ENCODE measurements around the gene TUSC1.

The TUSC1 gene

DNA sequence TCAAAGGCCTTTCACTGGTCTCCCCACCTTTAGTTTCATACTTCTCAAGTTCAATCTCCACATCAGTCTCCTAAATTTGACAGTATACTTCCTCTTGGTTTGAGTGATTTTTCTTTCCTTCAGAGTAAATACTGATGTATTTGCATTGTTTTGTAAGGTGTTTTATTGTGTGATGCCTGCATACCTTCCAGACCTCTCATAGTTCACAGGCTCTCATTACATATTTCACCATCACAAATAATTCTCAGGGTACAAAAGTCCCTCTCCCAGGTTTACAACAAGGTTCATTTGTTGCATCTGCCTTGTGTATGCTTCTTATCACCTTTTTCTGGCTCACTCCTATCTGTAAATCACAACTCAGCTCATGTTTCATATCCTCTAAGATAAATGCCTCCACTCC is 22.2 kb upstream of the TUSC1 start:
- TF ChIP-seq, protein P1, sequence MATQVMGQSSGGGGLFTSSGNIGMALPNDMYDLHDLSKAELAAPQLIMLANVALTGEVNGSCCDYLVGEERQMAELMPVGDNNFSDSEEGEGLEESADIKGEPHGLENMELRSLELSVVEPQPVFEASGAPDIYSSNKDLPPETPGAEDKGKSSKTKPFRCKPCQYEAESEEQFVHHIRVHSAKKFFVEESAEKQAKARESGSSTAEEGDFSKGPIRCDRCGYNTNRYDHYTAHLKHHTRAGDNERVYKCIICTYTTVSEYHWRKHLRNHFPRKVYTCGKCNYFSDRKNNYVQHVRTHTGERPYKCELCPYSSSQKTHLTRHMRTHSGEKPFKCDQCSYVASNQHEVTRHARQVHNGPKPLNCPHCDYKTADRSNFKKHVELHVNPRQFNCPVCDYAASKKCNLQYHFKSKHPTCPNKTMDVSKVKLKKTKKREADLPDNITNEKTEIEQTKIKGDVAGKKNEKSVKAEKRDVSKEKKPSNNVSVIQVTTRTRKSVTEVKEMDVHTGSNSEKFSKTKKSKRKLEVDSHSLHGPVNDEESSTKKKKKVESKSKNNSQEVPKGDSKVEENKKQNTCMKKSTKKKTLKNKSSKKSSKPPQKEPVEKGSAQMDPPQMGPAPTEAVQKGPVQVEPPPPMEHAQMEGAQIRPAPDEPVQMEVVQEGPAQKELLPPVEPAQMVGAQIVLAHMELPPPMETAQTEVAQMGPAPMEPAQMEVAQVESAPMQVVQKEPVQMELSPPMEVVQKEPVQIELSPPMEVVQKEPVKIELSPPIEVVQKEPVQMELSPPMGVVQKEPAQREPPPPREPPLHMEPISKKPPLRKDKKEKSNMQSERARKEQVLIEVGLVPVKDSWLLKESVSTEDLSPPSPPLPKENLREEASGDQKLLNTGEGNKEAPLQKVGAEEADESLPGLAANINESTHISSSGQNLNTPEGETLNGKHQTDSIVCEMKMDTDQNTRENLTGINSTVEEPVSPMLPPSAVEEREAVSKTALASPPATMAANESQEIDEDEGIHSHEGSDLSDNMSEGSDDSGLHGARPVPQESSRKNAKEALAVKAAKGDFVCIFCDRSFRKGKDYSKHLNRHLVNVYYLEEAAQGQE (IDR thresholded peaks at IDR 0.05; ENCODE audit: insufficient read depth in 1 of 2, low read depth in 2 of 2, low read length in 2 of 2) = no peak
- no peak for TF ChIP-seq TAF1 (IDR thresholded peaks at IDR 0.05; ENCODE audit: borderline replicate concordance, insufficient read depth, low read length)
- TF ChIP-seq FOXP2 (optimal IDR thresholded peaks at IDR 0.05; ENCODE audit: borderline replicate concordance, extremely low read depth, extremely low read length, insufficient read depth) = no peak
- TF ChIP-seq SIN3A (IDR thresholded peaks at IDR 0.05; ENCODE audit: borderline replicate concordance, insufficient read depth, low read length) = no peak
- TF ChIP-seq POLR2AphosphoS5 (IDR thresholded peaks at IDR 0.05; ENCODE audit: low read depth, low read length) = no peak

DNA sequence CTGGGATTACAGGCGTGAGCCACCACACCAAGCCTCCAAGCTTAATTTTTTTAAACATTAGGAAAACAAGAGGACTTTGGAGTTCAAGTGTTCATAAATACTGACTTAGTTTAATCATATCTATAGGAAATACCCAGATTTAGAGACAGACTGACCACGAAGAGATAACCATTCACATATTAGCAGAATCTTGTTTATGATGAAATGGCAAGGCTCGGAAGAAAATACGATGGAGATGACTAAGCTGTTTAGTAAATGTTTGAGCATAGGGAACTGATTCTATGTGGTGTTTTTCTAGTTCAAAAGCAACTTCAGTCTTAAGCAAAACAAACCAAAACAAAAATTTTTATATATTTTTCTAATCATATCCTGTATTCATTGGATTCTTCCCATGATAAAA is 13.5 kb upstream of the TUSC1 start:
- TF ChIP-seq SIN3A (IDR thresholded peaks at IDR 0.05; ENCODE audit: borderline replicate concordance, insufficient read depth, low read length) (no peak), TAF1 (IDR thresholded peaks at IDR 0.05; ENCODE audit: borderline replicate concordance, insufficient read depth, low read length) (no peak), FOXP2 (optimal IDR thresholded peaks at IDR 0.05; ENCODE audit: borderline replicate concordance, extremely low read depth, extremely low read length, insufficient read depth) (no peak), POLR2AphosphoS5 (IDR thresholded peaks at IDR 0.05; ENCODE audit: low read depth, low read length) (no peak)
- TF ChIP-seq, protein P1 (IDR thresholded peaks at IDR 0.05; ENCODE audit: insufficient read depth in 1 of 2, low read depth in 2 of 2, low read length in 2 of 2) = no peak

DNA sequence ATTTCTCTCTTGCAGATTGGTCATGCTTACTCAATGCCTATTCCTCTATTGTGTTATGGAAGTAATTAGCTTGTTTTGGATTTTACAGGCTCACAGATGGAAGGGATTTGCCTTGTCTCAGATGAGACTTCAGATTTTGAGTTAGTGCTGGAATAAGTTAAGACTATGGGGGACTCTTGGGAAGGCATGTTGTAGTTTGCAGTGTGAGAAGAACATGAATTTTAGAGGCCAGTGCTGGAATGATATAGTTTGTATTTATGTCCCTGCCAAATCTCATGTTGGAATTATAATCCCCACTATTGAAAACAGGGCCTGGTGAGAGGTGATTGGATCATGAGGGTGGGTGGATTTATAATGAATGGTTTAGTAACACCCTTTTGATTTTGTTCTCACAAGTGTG is 6.1 kb upstream of the TUSC1 start:
- no peak for TF ChIP-seq TAF1 (IDR thresholded peaks at IDR 0.05; ENCODE audit: borderline replicate concordance, insufficient read depth, low read length)
- TF ChIP-seq, protein P1 (IDR thresholded peaks at IDR 0.05; ENCODE audit: insufficient read depth in 1 of 2, low read depth in 2 of 2, low read length in 2 of 2) = no peak

DNA sequence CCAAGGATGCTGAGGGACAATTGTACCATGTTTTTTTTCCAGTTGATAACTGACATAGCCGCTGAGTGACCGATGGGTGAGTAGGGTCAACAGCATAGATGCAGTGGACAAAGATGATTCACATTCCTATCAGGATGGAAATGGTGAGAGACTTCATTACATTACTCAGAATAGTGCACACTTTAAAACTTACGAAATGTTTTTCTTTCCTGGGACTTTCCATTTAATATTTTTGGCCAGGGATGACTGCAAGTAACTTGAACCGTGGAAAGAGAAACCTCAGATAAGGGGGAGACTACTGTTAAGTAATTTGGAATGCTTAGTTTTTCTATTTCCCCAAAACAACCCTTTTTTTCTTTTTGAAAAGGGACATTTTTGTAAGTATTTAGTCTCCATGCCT is 3.0 kb upstream of the TUSC1 start:
- no peak for TF ChIP-seq SIN3A (IDR thresholded peaks at IDR 0.05; ENCODE audit: borderline replicate concordance, insufficient read depth, low read length)
- TF ChIP-seq TAF1 (IDR thresholded peaks at IDR 0.05; ENCODE audit: borderline replicate concordance, insufficient read depth, low read length) = no peak
- TF ChIP-seq, protein P1 (IDR thresholded peaks at IDR 0.05; ENCODE audit: insufficient read depth in 1 of 2, low read depth in 2 of 2, low read length in 2 of 2) = no peak
- TF ChIP-seq POLR2AphosphoS5 (IDR thresholded peaks at IDR 0.05; ENCODE audit: low read depth, low read length) = no peak
- TF ChIP-seq FOXP2 (optimal IDR thresholded peaks at IDR 0.05; ENCODE audit: borderline replicate concordance, extremely low read depth, extremely low read length, insufficient read depth) = no peak

DNA sequence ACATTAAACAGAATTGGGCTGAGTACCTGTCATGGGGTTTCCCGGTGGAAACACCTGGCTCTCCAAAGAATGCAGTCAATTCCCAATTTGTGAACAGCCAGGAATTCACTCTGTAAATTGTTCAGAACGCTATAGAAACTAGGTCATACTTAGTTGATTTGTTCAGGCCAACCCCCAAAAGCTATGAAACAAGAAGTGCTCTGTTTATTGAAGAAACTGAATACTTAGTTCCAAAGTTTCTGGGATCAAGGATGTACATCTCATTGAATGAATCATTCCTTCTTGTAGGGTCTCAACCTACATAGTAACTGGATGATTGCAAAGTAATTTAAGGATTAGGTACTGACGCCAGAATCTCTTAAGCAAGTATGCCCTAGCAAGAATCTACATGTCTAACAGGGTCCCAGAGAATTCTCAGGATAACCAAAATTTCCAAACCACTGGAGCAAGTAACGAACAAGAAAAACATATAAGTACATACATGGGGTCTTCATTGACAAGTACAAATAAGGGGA is 659 bp upstream of the TUSC1 start:
- TF ChIP-seq, protein P1 (IDR thresholded peaks at IDR 0.05; ENCODE audit: insufficient read depth in 1 of 2, low read depth in 2 of 2, low read length in 2 of 2) = no peak
- TF ChIP-seq FOXP2 (optimal IDR thresholded peaks at IDR 0.05; ENCODE audit: borderline replicate concordance, extremely low read depth, extremely low read length, insufficient read depth) = no peak
- no peak for TF ChIP-seq POLR2AphosphoS5 (IDR thresholded peaks at IDR 0.05; ENCODE audit: low read depth, low read length)
- no peak for TF ChIP-seq SIN3A (IDR thresholded peaks at IDR 0.05; ENCODE audit: borderline replicate concordance, insufficient read depth, low read length)
- TF ChIP-seq TAF1 (IDR thresholded peaks at IDR 0.05; ENCODE audit: borderline replicate concordance, insufficient read depth, low read length) = no peak
